Fibroblast of the aortic adventitia (primary cell): ENCODE measurements around the gene PLPP4. TPM values are rescaled to one million over a fixed set of nuclear protein-coding genes. Genes with fewer than 3 reads are reported as not detected.
A peak's percentile ranks its signal among the peaks of the same experiment; 100 is the strongest.

Source experiments
- DNase-seq: peaks from one replicate; pipeline ENCODE4 v3.0.0-alpha.2; 2010; ENCODE audit warnings: low read depth
- H3K4me3 ChIP-seq: 2 replicates; pipeline ENCODE4 v1.5.1; 2011; ENCODE audit warnings: low read depth, mild to moderate bottlenecking, control low read depth, low read length, moderate library complexity
- CTCF ChIP-seq: IDR thresholded peaks from 2 replicates; pipeline ENCODE4 v1.5.1; 2011; ENCODE audit warnings: mild to moderate bottlenecking, low read length, control low read depth, inconsistent platforms; ENCODE audit not compliant: insufficient read depth
- total RNA-seq: library from RNA; depleted of rRNA; stranded (reverse); fragments of >200 nt; gene quantifications from 2 replicates; pipeline ENCODE4 v1.2.3, GENCODE V29; 2012; ENCODE audit warnings: low replicate concordance

The PLPP4 gene
- total RNA-seq, 1 donor = 7.5 TPM

DNA sequence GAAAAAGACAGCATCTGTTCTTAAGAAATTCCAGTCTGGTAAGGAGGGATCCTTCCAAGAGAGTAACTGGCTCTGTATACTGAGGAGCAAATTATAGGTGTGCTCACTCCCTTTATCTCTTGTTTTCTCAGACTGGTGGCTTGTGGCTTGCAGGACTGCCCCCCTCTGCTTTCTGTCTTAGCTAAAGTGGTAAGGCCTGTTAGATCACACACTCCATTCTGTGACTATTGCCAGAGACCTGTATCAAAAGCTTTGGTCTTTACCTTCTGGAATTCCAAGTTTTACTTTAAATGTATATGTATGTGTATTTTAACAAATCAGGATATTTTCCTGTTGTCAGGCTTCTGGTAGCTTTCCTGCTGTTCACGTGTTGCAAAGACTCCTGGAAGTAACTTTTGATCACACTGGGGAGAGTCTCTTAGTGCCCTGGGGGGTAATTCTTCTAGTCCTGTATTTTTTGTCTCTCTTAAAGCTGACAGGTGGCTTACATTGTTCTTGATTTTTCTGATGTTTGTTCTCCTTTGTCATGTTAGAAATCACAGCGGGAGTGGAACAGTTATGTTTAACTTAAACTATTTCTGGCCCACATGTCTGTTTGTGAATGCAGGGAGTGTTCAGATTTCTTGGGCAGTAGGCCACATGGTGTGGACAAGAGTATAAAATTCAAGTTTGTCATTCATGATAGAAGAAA, 99.0 kb downstream of the PLPP4 start:
- TF ChIP-seq CTCF = no peak
- H3K4me3 ChIP-seq = no peak overlapping the region
- DNase-seq = peak; percentile 8

DNA sequence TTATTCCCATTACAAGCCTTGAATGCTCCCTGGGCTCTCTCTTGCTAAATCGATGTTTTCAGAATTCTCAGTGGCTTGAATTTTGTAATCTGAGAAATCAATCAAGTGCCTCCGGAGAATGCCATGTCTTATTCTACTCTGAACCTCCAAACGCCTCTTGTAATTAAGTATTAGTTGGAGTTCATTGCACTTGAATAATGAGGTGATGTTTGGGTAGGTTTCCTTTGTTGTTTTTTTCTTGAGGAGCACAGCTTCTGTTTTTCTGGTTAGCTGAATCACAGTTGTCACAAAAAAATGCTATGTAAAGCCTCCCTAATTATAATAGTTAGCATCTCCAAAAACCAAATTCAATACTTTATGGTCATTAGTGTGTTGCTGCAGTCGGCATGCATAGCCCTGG, 100.3 kb downstream of the PLPP4 start:
- H3K4me3 ChIP-seq = no peak overlapping the region
- no peak for DNase-seq
- no peak for TF ChIP-seq CTCF

DNA sequence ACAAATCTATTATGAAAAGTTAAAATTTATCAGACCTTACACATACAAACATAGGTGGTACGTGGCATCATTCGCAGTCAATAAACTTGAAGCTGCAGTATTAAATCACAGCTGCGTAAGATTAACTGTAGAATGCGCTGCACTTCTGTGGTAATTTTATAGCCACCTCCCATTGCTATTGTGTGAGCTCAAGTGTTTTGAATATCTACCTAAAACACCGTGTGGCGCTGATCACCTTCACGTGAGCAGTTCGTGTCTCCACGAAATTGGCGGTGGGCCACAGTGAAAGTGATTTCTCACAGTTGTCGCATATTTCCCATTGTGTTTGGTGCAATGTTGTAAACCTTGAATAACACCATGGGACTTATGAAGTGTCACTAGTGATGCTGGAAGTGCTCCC, 102.8 kb downstream of the PLPP4 start:
- no peak overlapping the region for H3K4me3 ChIP-seq
- DNase-seq = no peak
- TF ChIP-seq CTCF = no peak

DNA sequence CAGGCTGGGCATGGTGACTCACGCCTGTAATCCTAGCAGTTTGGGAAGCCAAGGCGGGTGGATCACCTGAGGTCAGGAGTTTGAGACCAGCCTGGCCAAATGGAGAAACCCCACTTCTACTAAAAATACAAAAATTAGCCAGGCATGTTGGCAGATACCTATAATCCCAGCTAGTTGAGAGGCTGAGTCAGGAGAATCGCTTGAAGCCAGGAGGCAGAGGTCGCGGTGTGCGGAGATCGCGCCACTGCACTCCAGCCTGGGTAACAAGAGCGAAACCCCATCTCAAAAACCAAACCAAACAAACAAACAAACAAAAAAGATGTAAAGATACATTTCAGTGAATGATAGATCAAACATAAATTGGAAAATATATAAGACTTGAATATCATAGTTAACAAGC, 105.9 kb downstream of the PLPP4 start:
- no peak for DNase-seq
- TF ChIP-seq CTCF = no peak
- H3K4me3 ChIP-seq = no peak overlapping the region

DNA sequence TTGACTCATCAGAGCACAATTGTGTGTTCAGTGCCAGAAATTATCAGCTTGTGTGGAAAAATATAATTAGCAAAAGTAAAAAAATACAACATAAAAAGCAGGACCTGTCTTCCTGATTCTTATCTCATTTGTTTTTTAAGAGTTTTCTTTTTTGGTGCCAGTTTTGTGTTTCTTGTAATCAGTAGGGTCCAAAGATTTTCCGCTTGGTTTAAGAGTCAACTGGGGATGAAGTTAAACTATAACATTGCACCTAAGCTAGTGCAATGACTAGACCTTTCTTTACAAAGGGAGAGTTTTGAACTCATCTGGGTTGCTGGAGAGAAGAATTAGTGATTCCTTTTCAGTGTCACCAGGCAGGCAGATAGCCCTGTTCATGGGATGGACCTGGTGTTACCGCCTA, 113.4 kb downstream of the PLPP4 start:
- DNase-seq = no peak
- no peak for TF ChIP-seq CTCF
- no peak overlapping the region for H3K4me3 ChIP-seq

- no peak for DNase-seq
- TF ChIP-seq CTCF = no peak
These were observed 114.2 kb downstream of the PLPP4 start for GRCh38 chr10:120571266-120571665.

DNA sequence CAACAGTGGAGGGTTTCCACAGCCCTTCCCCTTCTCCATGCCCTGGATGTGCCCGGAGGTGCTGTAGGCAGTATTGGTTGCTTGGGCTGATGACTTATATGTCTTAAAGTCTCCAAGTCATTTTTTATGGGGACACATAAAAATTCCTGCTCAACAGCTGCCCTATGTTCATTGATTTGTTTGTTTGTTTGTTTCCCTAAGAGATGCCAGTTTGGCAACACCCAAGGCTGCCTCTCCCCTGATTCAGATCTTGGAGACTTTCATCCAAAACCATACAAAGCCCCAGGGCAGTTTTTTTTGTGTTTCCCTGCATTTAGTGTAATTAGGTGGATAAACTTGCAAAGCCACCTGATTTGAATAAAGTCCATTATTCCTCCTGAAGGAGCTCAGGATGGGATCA, 115.3 kb downstream of the PLPP4 start:
- no peak for DNase-seq
- H3K4me3 ChIP-seq = no peak overlapping the region
- no peak for TF ChIP-seq CTCF

More at GRCh38 chr10:120571266-120571665, 114.2 kb downstream of the PLPP4 start:
- no peak overlapping the region for H3K4me3 ChIP-seq
